GM12878 (cell line): ENCODE data around the gene CD55. TPM values are rescaled to one million over a fixed set of nuclear protein-coding genes. Genes with fewer than 3 reads are reported as not detected.

Source experiments
- ATAC-seq: fragments of 200-7000 bp; cut with Tn5 transposase; 3 replicates; pipeline ENCODE4 v1.9.1; 2020; ENCODE audit warnings: mild to moderate bottlenecking, moderate library complexity
- BruUV-seq: library from RNA; stranded (reverse); fragments of 400-500 nt; replicated peaks from 2 replicates; lab custom pipeline; 2021; lab: Mats Ljungman, UMichigan
- CTCF ChIA-PET: fragments of 300-600 bp; sonication (Branson Sonifier 250); formaldehyde crosslinking; extraction: SDS; loops from one replicate; lab custom pipeline; 2021; ENCODE audit warnings: inconsistent platforms; lab: Yijun Ruan, JAX
- POLR2A ChIA-PET: fragments of 350-600 bp; formaldehyde crosslinking; extraction: SDS; loops from one replicate; lab custom pipeline; 2021; ENCODE audit warnings: inconsistent platforms; lab: Charles Lee
- RAD21 ChIA-PET: fragments of 300-600 bp; sonication (Branson Sonifier 250); formaldehyde crosslinking; loops from one replicate; lab custom pipeline; 2023; ENCODE audit warnings: antibody characterized with exemption; ENCODE audit not compliant: unreplicated experiment; lab: Charles Lee
- SMC1A ChIA-PET: fragments of 300-600 bp; sonication (Branson Sonifier 250); formaldehyde crosslinking; loops from one replicate; lab custom pipeline; 2023; ENCODE audit not compliant: unreplicated experiment, uncharacterized antibody; lab: Charles Lee
- DNase-seq: peaks from one replicate; pipeline ENCODE4 v3.0.0-alpha.2; 2011; ENCODE audit warnings: low read depth, low spot score
- FAIRE-seq: peaks from 3 replicates; lab custom pipeline; 2011; peaks lifted over from hg19 to GRCh38; lab: Jason Lieb, UNC
- H2AFZ ChIP-seq: 2 replicates; pipeline ENCODE4 v1.6.0; 2011; ENCODE audit warnings: low read depth, low read length, control low read depth; ENCODE audit not compliant: control insufficient read depth
- H3K27ac ChIP-seq: 2 replicates; pipeline ENCODE4 v1.5.1; 2011; ENCODE audit warnings: control low read depth; ENCODE audit not compliant: control insufficient read depth, insufficient read depth
- H3K27me3 ChIP-seq, 2 experiments: replicated peaks in 1 of 2; 2 replicates each; pipeline versions ENCODE4 v1.6.0 to v1.6.1; 2011; ENCODE audit warnings: low read length in 1 of 2; ENCODE audit not compliant: control insufficient read depth in 2 of 2, insufficient read depth in 2 of 2
- H3K36me3 ChIP-seq, 2 experiments: 2 replicates each; pipeline ENCODE4 v1.5.1; 2011; ENCODE audit warnings: low read length in 1 of 2; ENCODE audit not compliant: control insufficient read depth in 2 of 2, insufficient read depth in 2 of 2
- H3K4me1 ChIP-seq: 2 replicates; pipeline ENCODE4 v1.6.1; 2011; ENCODE audit warnings: mild to moderate bottlenecking, low read length, moderate library complexity, mixed read lengths; ENCODE audit not compliant: control insufficient read depth, insufficient read depth
- H3K4me2 ChIP-seq: 2 replicates; pipeline ENCODE4 v1.6.0; 2011; ENCODE audit warnings: control low read depth; ENCODE audit not compliant: control insufficient read depth, insufficient read depth
- H3K4me3 ChIP-seq: fragments of 200-600 bp; sonication (generic); 2 replicates; pipeline ENCODE4 v1.5.1; 2016
- H3K79me2 ChIP-seq: 2 replicates; pipeline ENCODE4 v1.6.0; 2011; ENCODE audit warnings: low read length; ENCODE audit not compliant: control insufficient read depth, insufficient read depth
- H3K9ac ChIP-seq: 2 replicates; pipeline ENCODE4 v1.8.0; 2011; ENCODE audit warnings: low read length, control low read depth, mixed read lengths; ENCODE audit not compliant: control insufficient read depth, insufficient read depth
- H3K9me3 ChIP-seq: replicated peaks from 3 replicates; pipeline ENCODE4 v1.5.1; 2011; ENCODE audit warnings: mild to moderate bottlenecking, low read length; ENCODE audit not compliant: control insufficient read depth, insufficient read depth
- H4K20me1 ChIP-seq: 2 replicates; pipeline ENCODE4 v1.6.0; 2011; ENCODE audit not compliant: control insufficient read depth, insufficient read depth
- BRCA1 ChIP-seq: IDR thresholded peaks from 2 replicates; pipeline ENCODE4 v1.6.1; 2011; ENCODE audit warnings: low read depth, low read length, improper control_type of control experiment
- CBFB ChIP-seq: IDR thresholded peaks from 2 replicates; pipeline ENCODE4 v1.6.1; 2016; ENCODE audit warnings: antibody characterized with exemption, low read depth
- HDAC2 ChIP-seq: fragments of 200-600 bp; sonication (generic); IDR thresholded peaks from 2 replicates; pipeline ENCODE4 v1.6.1; 2017
- IKZF1 ChIP-seq: fragments of 450-650 bp; conservative IDR thresholded peaks from 2 replicates; pipeline ENCODE4 v1.6.1; 2017; ENCODE audit warnings: antibody characterized with exemption, mild to moderate bottlenecking
- KLF5 ChIP-seq: fragments of 450-650 bp; IDR thresholded peaks from 2 replicates; pipeline ENCODE4 v1.6.1; 2014; ENCODE audit warnings: mild to moderate bottlenecking; ENCODE audit not compliant: partially characterized antibody
- MXI1 ChIP-seq: fragments of 150-350 bp; IDR thresholded peaks from 2 replicates; pipeline ENCODE4 v1.6.1; 2011; ENCODE audit warnings: low read depth, mild to moderate bottlenecking, inconsistent platforms, low read length, improper control_type of control experiment
- NFXL1 ChIP-seq: fragments of 450-650 bp; IDR thresholded peaks from 2 replicates; pipeline ENCODE4 v1.6.1; 2017; ENCODE audit warnings: antibody characterized with exemption, mild to moderate bottlenecking, borderline replicate concordance
- NFYB ChIP-seq: IDR thresholded peaks from 2 replicates; pipeline ENCODE4 v1.6.1; 2011; ENCODE audit warnings: low read depth, mild to moderate bottlenecking, low read length, improper control_type of control experiment, moderate library complexity; ENCODE audit not compliant: insufficient read depth
- NR2F1 ChIP-seq: fragments of 450-650 bp; conservative IDR thresholded peaks from 2 replicates; pipeline ENCODE4 v1.6.1; 2017; ENCODE audit warnings: mild to moderate bottlenecking
- PAX8 ChIP-seq: fragments of 450-650 bp; IDR thresholded peaks from 2 replicates; pipeline ENCODE4 v1.6.1; 2017; ENCODE audit warnings: mild to moderate bottlenecking, moderate library complexity
- SREBF1 ChIP-seq: IDR thresholded peaks from 2 replicates; pipeline ENCODE4 v1.6.1; 2012; ENCODE audit warnings: mild to moderate bottlenecking, low read length
- SUZ12 ChIP-seq: fragments of 200-600 bp; sonication (generic); IDR thresholded peaks from one replicate; pipeline ENCODE4 v1.6.1; 2018; ENCODE audit warnings: antibody characterized with exemption, mild to moderate bottlenecking; ENCODE audit not compliant: unreplicated experiment
- YY1 ChIP-seq: IDR thresholded peaks from 2 replicates; pipeline ENCODE4 v1.6.1; 2011; ENCODE audit warnings: low read depth, mild to moderate bottlenecking, low read length
- ZNF217 ChIP-seq: fragments of 450-650 bp; IDR thresholded peaks from 2 replicates; pipeline ENCODE4 v1.6.1; 2017; ENCODE audit warnings: antibody characterized with exemption, mild to moderate bottlenecking
- ZNF687 ChIP-seq: fragments of 450-650 bp; IDR thresholded peaks from 2 replicates; pipeline ENCODE4 v1.6.1; 2017; ENCODE audit warnings: mild to moderate bottlenecking, moderate library complexity
- whole genome bisulfite sequencing: methylation state at CpG from one replicate; pipeline ENCODE4 v1.1.6; 2016; ENCODE audit warnings: low lambda C conversion rate; ENCODE audit not compliant: insufficient replicate concordance, insufficient coverage; ENCODE audit errors: missing lambda C conversion rate; 5-methylcytosine and 5-hydroxymethylcytosine counted together
- in situ Hi-C: fragments of 300-500 bp; cut with MboI; formaldehyde crosslinking; loops from 9 replicates; pipeline ENCODE4 v1.14.3; 2018; ENCODE audit warnings: mixed read lengths
- intact Hi-C: fragments of 100-400 bp; cut with micrococcal nuclease; formaldehyde crosslinking; loops from one replicate; pipeline ENCODE4 v1.14.2; 2022; ENCODE audit not compliant: unreplicated experiment
- polyA plus RNA-seq, 11 experiments: library from polyadenylated mRNA; depleted of rRNA in 4 of 11; unstranded in 6 of 11; stranded (reverse) in 5 of 11; fragments of >200 nt; fragmentation: Nextera tagmentation in 4 of 11; fragmentation: Illumina TruSeq in 1 of 11; extraction: Ambion mirVana in 4 of 11; extraction: Trizol in 1 of 11; gene quantifications; 1 replicate in 1 of 11; 2 replicates in 10 of 11; pipeline versions ENCODE4 v1.2.1 to v1.2.3, GENCODE V29; 2011 to 2016; ENCODE audit warnings: inconsistent platforms in 2 of 11, missing spikeins in 2 of 11, low read depth in 1 of 11
- total RNA-seq, 4 experiments: library from RNA; depleted of rRNA in 3 of 4; stranded (reverse); fragments of >200 nt in 3 of 4; fragmentation: Illumina TruSeq in 1 of 4; extraction: Trizol in 1 of 4; gene quantifications; 2 replicates each; pipeline versions ENCODE4 v1.2.1 to v1.2.3, GENCODE V29; 2013 to 2021
- TF ChIP-seq, protein P1 (sequence below), 3 experiments: IDR thresholded peaks in 2 of 3; conservative IDR thresholded peaks in 1 of 3; 2 replicates each; pipeline ENCODE4 v1.5.1; 2011; ENCODE audit warnings: low read depth in 3 of 3, low read length in 3 of 3, mild to moderate bottlenecking in 3 of 3, control low read depth in 2 of 3, moderate library complexity in 2 of 3, inconsistent platforms in 1 of 3, mixed read lengths in 1 of 3; ENCODE audit not compliant: control insufficient read depth in 2 of 3, insufficient read depth in 1 of 3; ENCODE audit errors: extremely low read depth in 1 of 3
- TF ChIP-seq, protein P2 (sequence below): fragments of 450-650 bp; IDR thresholded peaks from 2 replicates; pipeline ENCODE4 v1.6.1; 2017; ENCODE audit warnings: borderline replicate concordance

Gene CD55
- total and polyA plus RNA-seq, 10 of the 15 experiments (the other 5 are each of a cell fraction or from before 2014, with no cell fraction given), result 5.2 to 46.5 (median 15.1) TPM

DNA sequence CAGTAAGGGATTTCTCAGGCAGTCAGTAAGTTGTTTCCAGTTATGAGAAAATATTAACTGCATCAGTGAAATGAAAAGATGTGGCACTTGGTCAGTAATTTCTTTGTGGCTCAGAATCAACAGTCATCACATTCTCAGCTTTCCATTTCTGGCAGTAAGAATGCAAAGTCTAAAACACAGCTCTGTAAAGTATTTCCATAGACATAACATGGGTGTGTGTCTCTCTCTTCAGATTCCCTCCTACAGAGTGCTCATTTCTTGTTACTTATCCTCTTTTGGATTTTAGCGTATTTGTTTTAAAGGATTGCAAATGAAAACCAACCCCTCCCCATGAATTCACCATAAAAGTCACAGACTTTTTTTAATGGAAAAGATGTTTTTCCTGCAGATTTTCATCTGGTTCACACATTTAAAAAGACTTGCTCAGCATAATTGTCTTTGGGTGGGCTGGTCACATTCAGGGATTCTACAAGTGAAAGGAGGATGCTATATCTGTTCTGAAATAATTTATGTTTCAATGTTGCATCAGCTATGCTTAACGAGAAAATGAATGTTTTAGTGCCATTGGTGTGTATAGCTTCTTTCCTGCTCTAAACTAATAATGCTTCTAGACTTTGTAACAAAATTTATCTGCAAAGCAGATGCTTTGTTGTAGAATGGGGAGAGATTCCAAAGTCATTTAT lies 34.6 kb upstream of the CD55 start (continued):
- no peak for TF ChIP-seq ZNF217
- no peak for TF ChIP-seq YY1
- no peak for TF ChIP-seq MXI1
- no peak for TF ChIP-seq NR2F1
- TF ChIP-seq, protein P1, sequence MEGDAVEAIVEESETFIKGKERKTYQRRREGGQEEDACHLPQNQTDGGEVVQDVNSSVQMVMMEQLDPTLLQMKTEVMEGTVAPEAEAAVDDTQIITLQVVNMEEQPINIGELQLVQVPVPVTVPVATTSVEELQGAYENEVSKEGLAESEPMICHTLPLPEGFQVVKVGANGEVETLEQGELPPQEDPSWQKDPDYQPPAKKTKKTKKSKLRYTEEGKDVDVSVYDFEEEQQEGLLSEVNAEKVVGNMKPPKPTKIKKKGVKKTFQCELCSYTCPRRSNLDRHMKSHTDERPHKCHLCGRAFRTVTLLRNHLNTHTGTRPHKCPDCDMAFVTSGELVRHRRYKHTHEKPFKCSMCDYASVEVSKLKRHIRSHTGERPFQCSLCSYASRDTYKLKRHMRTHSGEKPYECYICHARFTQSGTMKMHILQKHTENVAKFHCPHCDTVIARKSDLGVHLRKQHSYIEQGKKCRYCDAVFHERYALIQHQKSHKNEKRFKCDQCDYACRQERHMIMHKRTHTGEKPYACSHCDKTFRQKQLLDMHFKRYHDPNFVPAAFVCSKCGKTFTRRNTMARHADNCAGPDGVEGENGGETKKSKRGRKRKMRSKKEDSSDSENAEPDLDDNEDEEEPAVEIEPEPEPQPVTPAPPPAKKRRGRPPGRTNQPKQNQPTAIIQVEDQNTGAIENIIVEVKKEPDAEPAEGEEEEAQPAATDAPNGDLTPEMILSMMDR (IDR thresholded peaks at IDR 0.05 in 2 of 3, conservative IDR thresholded peaks at IDR 0.05 in 1 of 3; ENCODE audit: control insufficient read depth in 2 of 3, extremely low read depth in 1 of 3, insufficient read depth in 1 of 3, low read depth in 3 of 3, low read length in 3 of 3), result no peak
- no peak for TF ChIP-seq KLF5
- no peak for TF ChIP-seq PAX8

DNA sequence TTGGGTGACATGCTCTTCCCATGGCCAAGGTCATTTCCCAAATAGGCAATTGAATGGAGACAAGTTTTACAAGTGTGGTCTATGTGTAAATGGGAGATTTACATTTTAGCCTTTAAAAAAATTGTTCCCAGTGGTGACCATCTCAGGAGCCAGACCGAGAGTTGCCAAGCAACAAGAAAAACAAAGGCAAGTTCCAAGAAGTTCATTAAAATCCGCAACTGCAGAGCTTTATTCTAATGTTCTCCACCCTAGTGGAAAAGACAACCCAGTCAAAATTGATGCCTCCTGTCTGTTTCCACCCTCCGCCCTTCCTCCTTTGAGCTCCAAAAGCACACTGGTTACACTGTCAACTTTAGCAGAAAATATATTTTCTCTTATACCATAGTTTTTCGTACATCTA lies 33.2 kb upstream of the CD55 start:
- no peak for ATAC-seq
- FAIRE-seq, result no peak
- Histone ChIP-seq H3K4me2 (no peak overlapping the region), H3K79me2 (no peaks in the 10 kb centered on the region), H3K9me3 (peaks cover 6% of the 10 kb centered on the region; the same call in 1 of the 3 replicates), H3K4me3 (no peak overlapping the region), H3K36me3 (no peaks in the 10 kb centered on the region), H3K4me1 (no peaks in the 10 kb centered on the region), H4K20me1 (no peaks in the 10 kb centered on the region), H3K27me3 (no peaks in the 10 kb centered on the region; a peak in 1 of 4 replicates), H2AFZ (no peak overlapping the region), H3K27ac (no peak overlapping the region), H3K9ac (no peak overlapping the region)
- ChIA-PET CTCF (interaction anchor here (1.1 kb wide), 2 partner anchors 113 to 205 kb away, joined by 3 to 4 read pairs; no protein-coding TSS in a partner anchor), POLR2A (interaction anchor here (0.6 kb wide), 1 partner anchor 686 kb away, joined by 3 read pairs; no protein-coding TSS in a partner anchor), RAD21 (interaction anchor here (1.8 kb wide), 1 partner anchor 14 kb away, joined by 4 read pairs; no protein-coding TSS in a partner anchor), SMC1A (interaction anchor here (1.2 kb wide), 1 partner anchor 23 kb away, joined by 3 read pairs; no protein-coding TSS in a partner anchor)
- in situ Hi-C loops (no loop called here), intact Hi-C loops (no loop called here)
- BruUV-seq, result no TSS peak
- no peak for DNase-seq
- 50% methylated on average over 4 of the region's 4 CpGs for WGBS
- TF ChIP-seq SUZ12, result no peak
- TF ChIP-seq CBFB, result no peak
- TF ChIP-seq NFXL1, result no peak
- TF ChIP-seq HDAC2, result no peak
- TF ChIP-seq ZNF687, result no peak
- TF ChIP-seq, protein P2, sequence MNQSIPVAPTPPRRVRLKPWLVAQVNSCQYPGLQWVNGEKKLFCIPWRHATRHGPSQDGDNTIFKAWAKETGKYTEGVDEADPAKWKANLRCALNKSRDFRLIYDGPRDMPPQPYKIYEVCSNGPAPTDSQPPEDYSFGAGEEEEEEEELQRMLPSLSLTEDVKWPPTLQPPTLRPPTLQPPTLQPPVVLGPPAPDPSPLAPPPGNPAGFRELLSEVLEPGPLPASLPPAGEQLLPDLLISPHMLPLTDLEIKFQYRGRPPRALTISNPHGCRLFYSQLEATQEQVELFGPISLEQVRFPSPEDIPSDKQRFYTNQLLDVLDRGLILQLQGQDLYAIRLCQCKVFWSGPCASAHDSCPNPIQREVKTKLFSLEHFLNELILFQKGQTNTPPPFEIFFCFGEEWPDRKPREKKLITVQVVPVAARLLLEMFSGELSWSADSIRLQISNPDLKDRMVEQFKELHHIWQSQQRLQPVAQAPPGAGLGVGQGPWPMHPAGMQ, result no peak
- no peak for TF ChIP-seq NFYB
- TF ChIP-seq BRCA1, result no peak
- no peak for TF ChIP-seq SREBF1
- TF ChIP-seq IKZF1, result no peak
